Gastroesophageal sphincter (tissue), 3 donors: Measurements from ENCODE around the gene NMUR1.
"Not testable (repeated sequence)": the region's sequence is repeated elsewhere in the genome, so short reads cannot be mapped to it uniquely, and the experiment has no call there.

Experiments
- EP300 ChIP-seq: sonication (generic); formaldehyde crosslinking; IDR thresholded peaks from one replicate; pipeline ENCODE4 v1.6.1; 2017; ENCODE audit warnings: antibody characterized with exemption, mild to moderate bottlenecking
- POLR2A ChIP-seq, 2 donors: fragments of 450-650 bp; IDR thresholded peaks; one replicate each; pipeline ENCODE4 v1.6.1; 2017; ENCODE audit warnings: antibody characterized with exemption in 2 of 2, mild to moderate bottlenecking in 2 of 2, moderate library complexity in 1 of 2
- POLR2AphosphoS5 ChIP-seq: sonication (generic); formaldehyde crosslinking; IDR thresholded peaks from one replicate; pipeline ENCODE4 v1.6.1; 2017; ENCODE audit warnings: antibody characterized with exemption
- TF ChIP-seq, protein P1 (sequence below), 4 experiments: fragments of 200-600 bp in 2 of 4; fragments of 450-650 bp in 2 of 4; sonication (generic) in 1 of 4; IDR thresholded peaks; one replicate each; pipeline ENCODE4 v1.5.1; 2017 to 2019; ENCODE audit warnings: antibody characterized with exemption in 4 of 4, mild to moderate bottlenecking in 2 of 4, moderate library complexity in 2 of 4

GRCh38 chr2:231570915-231571314 is 40.7 kb upstream of the NMUR1 start:
- not testable (repeated sequence) for TF ChIP-seq EP300; POLR2AphosphoS5; POLR2A (IDR thresholded peaks at IDR 0.05)
- TF ChIP-seq, protein P1, sequence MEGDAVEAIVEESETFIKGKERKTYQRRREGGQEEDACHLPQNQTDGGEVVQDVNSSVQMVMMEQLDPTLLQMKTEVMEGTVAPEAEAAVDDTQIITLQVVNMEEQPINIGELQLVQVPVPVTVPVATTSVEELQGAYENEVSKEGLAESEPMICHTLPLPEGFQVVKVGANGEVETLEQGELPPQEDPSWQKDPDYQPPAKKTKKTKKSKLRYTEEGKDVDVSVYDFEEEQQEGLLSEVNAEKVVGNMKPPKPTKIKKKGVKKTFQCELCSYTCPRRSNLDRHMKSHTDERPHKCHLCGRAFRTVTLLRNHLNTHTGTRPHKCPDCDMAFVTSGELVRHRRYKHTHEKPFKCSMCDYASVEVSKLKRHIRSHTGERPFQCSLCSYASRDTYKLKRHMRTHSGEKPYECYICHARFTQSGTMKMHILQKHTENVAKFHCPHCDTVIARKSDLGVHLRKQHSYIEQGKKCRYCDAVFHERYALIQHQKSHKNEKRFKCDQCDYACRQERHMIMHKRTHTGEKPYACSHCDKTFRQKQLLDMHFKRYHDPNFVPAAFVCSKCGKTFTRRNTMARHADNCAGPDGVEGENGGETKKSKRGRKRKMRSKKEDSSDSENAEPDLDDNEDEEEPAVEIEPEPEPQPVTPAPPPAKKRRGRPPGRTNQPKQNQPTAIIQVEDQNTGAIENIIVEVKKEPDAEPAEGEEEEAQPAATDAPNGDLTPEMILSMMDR (IDR thresholded peaks at IDR 0.05): not testable (repeated sequence)
